ENCODE data around the gene KIZ.

KIZ gene

DNA sequence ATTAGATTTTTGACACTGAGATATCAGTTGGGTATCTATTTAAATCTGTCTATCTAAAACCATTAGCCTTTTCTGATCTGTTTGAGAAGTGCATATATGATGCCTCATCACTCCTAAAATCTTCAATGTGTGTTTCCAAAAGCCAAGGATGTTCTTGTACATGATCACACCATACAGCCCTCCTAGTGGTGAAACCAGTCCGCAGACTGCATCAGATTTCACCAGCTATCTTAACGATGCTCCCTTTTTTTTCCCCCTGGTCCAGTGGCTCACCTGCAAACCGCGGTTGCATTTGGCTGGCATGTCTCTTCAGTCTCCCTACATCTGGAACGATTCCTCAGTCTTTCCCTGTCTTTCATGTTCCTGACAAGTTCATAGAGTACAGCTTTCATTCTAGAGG lies 4.0 kb downstream of the KIZ start:
- no peak overlapping the region for H3K4me3 ChIP-seq (ENCODE audit: low read depth, low read length)
- no peak for TF ChIP-seq CTCF (IDR thresholded peaks at IDR 0.05; ENCODE audit: low read depth, low read length)

GRCh38 chr20:21133404-21133803 lies 7.5 kb downstream of the KIZ start:
- TF ChIP-seq CTCF (IDR thresholded peaks at IDR 0.05; ENCODE audit: low read depth, low read length): no peak
- no peak overlapping the region for H3K4me3 ChIP-seq (ENCODE audit: low read depth, low read length)

- no peak for TF ChIP-seq CTCF (IDR thresholded peaks at IDR 0.05; ENCODE audit: low read depth, low read length)
Observed at GRCh38 chr20:21133917-21134622, 8.2 kb downstream of the KIZ start.

GRCh38 chr20:21134883-21135493 lies 9.1 kb downstream of the KIZ start:
- TF ChIP-seq CTCF (IDR thresholded peaks at IDR 0.05; ENCODE audit: low read depth, low read length): no peak
- H3K4me3 ChIP-seq (ENCODE audit: low read depth, low read length): no peak overlapping the region

More at GRCh38 chr20:21133917-21134622, 8.2 kb downstream of the KIZ start:
- H3K4me3 ChIP-seq (ENCODE audit: low read depth, low read length): no peak overlapping the region

GRCh38 chr20:21136015-21136732 lies 10.3 kb downstream of the KIZ start:
- no peak for TF ChIP-seq CTCF (IDR thresholded peaks at IDR 0.05; ENCODE audit: low read depth, low read length)

DNA sequence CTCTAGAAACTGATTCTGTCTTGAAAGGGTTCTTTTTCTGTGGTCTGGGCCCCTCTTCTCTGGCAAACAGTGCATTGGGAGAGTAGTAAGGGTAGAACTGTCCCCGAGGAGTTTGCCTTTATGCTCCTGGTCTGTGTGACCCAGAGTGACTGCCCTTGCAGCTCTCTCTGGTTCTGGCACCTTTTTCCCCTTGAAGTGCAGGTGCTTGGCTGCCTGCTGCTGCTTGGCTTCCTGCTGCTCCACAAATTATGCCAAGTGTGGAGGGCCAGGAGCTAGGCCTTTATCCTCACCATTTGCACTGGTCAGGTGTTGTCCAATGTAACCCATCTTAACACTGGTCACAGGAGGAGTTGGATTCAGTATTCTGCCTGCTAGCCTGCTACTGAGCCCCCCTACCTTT lies 11.2 kb downstream of the KIZ start:
- TF ChIP-seq CTCF (IDR thresholded peaks at IDR 0.05; ENCODE audit: low read depth, low read length): no peak
- no peak overlapping the region for H3K4me3 ChIP-seq (ENCODE audit: low read depth, low read length)

More at GRCh38 chr20:21136015-21136732, 10.3 kb downstream of the KIZ start:
- no peak overlapping the region for H3K4me3 ChIP-seq (ENCODE audit: low read depth, low read length)
